ENCODE data around the gene MARK3. TPM values are rescaled to one million over a fixed set of nuclear protein-coding genes. Genes with fewer than 3 reads are reported as not detected.

The MARK3 gene
- total RNA-seq, 1 donor = 79.5 TPM

- TF ChIP-seq CTCF (IDR thresholded peaks at IDR 0.05; ENCODE audit: insufficient read depth, low read length) = no peak
- no peak overlapping the region for H3K4me3 ChIP-seq (ENCODE audit: low read depth, low read length)
- DNase-seq (ENCODE audit: low read depth) = no peak
These were observed 48.8 kb downstream of the MARK3 start for GRCh38 chr14:103433916-103434563.

GRCh38 chr14:103434868-103435442, 49.7 kb downstream of the MARK3 start:
- no peak for TF ChIP-seq CTCF (IDR thresholded peaks at IDR 0.05; ENCODE audit: insufficient read depth, low read length)
- no peak overlapping the region for H3K4me3 ChIP-seq (ENCODE audit: low read depth, low read length)
- no peak for DNase-seq (ENCODE audit: low read depth)

- no peak overlapping the region for H3K4me3 ChIP-seq (ENCODE audit: low read depth, low read length)
- TF ChIP-seq CTCF (IDR thresholded peaks at IDR 0.05; ENCODE audit: insufficient read depth, low read length) = no peak
- DNase-seq (ENCODE audit: low read depth) = peak; percentile 58
These were observed 51.3 kb downstream of the MARK3 start for GRCh38 chr14:103436533-103436932.

GRCh38 chr14:103442288-103442687, 57.1 kb downstream of the MARK3 start:
- no peak overlapping the region for H3K4me3 ChIP-seq (ENCODE audit: low read depth, low read length)
- no peak for DNase-seq (ENCODE audit: low read depth)
- TF ChIP-seq CTCF (IDR thresholded peaks at IDR 0.05; ENCODE audit: insufficient read depth, low read length) = no peak

- no peak overlapping the region for H3K4me3 ChIP-seq (ENCODE audit: low read depth, low read length)
- DNase-seq (ENCODE audit: low read depth) = no peak
- no peak for TF ChIP-seq CTCF (IDR thresholded peaks at IDR 0.05; ENCODE audit: insufficient read depth, low read length)
These were observed 57.9 kb downstream of the MARK3 start for GRCh38 chr14:103443111-103443510.

GRCh38 chr14:103444837-103445524, 59.8 kb downstream of the MARK3 start:
- no peak overlapping the region for H3K4me3 ChIP-seq (ENCODE audit: low read depth, low read length)
- DNase-seq (ENCODE audit: low read depth) = peak; percentile 42
- TF ChIP-seq CTCF (IDR thresholded peaks at IDR 0.05; ENCODE audit: insufficient read depth, low read length) = no peak
